Right lobe of liver (tissue), 6 donors: ENCODE data around the gene AUH. TPM values are rescaled to one million over a fixed set of nuclear protein-coding genes. Genes with fewer than 3 reads are reported as not detected.

Source experiments
- ATAC-seq, 4 donors: fragments of 200-7000 bp; cut with Tn5 transposase; one replicate each; pipeline ENCODE4 v1.9.1; 2020; ENCODE audit warnings: mild to moderate bottlenecking in 4 of 4, moderate library complexity in 4 of 4
- DNase-seq, 3 donors: peaks; one replicate each; pipeline ENCODE4 v3.0.0-alpha.2; 2020
- H3K27ac ChIP-seq, 3 donors: fragments of 200-600 bp; one replicate each; pipeline ENCODE4 v1.8.0; 2022
- H3K27me3 ChIP-seq, 2 donors: fragments of 200-600 bp; one replicate each; pipeline ENCODE4 v1.8.0; 2022
- H3K36me3 ChIP-seq, 4 donors: fragments of 200-600 bp; sonication (generic) in 1 of 4; one replicate each; pipeline versions ENCODE4 v1.5.1 to v1.8.0; 2017 to 2022; ENCODE audit warnings: control low read depth in 1 of 4
- H3K4me1 ChIP-seq, 4 donors: fragments of 200-600 bp; sonication (generic) in 1 of 4; one replicate each; pipeline versions ENCODE4 v1.5.1 to v1.8.0; 2017 to 2022; ENCODE audit warnings: control low read depth in 1 of 4
- H3K4me3 ChIP-seq, 3 donors: fragments of 200-600 bp; one replicate each; pipeline ENCODE4 v1.8.0; 2022
- H3K9me3 ChIP-seq, 4 donors: fragments of 200-600 bp; sonication (generic) in 1 of 4; one replicate each; pipeline versions ENCODE4 v1.5.1 to v1.8.0; 2017 to 2022; ENCODE audit warnings: control low read depth in 1 of 4
- POLR2A ChIP-seq: fragments of 450-650 bp; IDR thresholded peaks from one replicate; pipeline ENCODE4 v1.6.1; 2017; ENCODE audit warnings: antibody characterized with exemption, mild to moderate bottlenecking
- WGBS: methylation state at CpG from one replicate; pipeline ENCODE4 v1.1.6; 2018; ENCODE audit warnings: low coverage, low lambda C conversion rate; ENCODE audit not compliant: insufficient coverage; ENCODE audit errors: missing lambda C conversion rate; 5-methylcytosine and 5-hydroxymethylcytosine counted together
- intact Hi-C, 2 donors: fragments of 100-400 bp; cut with DNase I; formaldehyde crosslinking; loops; one replicate each; pipeline versions ENCODE4 v1.11.2 to v1.14.1; 2022
- total RNA-seq, 6 experiments: library from RNA; depleted of rRNA in 2 of 6; stranded (reverse); fragments of >200 nt in 2 of 6; fragmentation: NEBNext Ultra II Directional in 3 of 6; extraction: Animal tissue kit (Norgen Biotek cat#: 25700) in 3 of 6; gene quantifications; one replicate each; pipeline versions ENCODE4 v1.1.0 to v1.2.4, GENCODE V29; 2016 to 2023
- TF ChIP-seq, protein P1 (sequence below), 4 donors: fragments of 200-600 bp in 3 of 4; fragments of 450-650 bp in 1 of 4; IDR thresholded peaks; one replicate each; pipeline versions ENCODE4 v1.5.1 to v1.8.0; 2016 to 2022; ENCODE audit warnings: antibody characterized with exemption in 4 of 4, mild to moderate bottlenecking in 2 of 4
- donor health status: DM: no; HTN: yes; CAD: no.
- donor health status: DM: no; HTN: no; CAD: no.
- donor health status: DM: no; HTN: no; CAD: no.
- donor health status: DM: no; HTN: yes; CAD: no.
- donor health status: DM: no; HTN: yes; CAD: no.

AUH gene
- total RNA-seq, 6 experiments from 2014 or later, result 12.0 to 22.4 (median 18.4) TPM

DNA sequence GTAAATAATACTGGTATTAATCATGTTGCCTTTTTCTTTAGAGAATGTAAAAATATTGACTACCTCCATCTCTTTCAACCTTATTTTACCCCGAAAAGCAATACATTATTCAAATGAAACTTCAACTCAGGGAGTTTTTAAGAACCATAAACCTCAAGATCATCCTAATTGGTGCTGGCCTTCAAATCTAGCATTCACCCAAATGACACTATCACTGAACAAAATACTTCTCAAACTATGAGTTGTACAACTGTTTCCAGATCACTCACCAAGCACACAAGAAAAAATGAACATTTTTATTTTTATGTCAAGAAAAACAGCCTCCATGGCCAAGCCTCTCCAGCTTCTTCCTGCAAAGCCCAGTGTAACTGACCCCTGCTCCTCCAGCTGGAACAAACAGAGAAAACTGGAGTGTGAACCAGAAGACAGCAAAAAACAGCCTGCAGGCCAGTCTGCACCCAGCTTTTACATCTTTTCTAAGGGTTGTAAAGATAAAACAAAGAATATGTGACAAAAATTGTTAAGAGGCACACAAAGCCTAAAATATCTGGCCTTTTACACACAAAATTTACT is 21.2 kb downstream of the AUH start:
- ATAC-seq (no peak), DNase-seq (no peak)
- WGBS, result 90% methylated on average over 1 of the region's 1 CpG
- no peaks in the 10 kb centered on the region for H3K27me3 ChIP-seq
- TF ChIP-seq, protein P1, sequence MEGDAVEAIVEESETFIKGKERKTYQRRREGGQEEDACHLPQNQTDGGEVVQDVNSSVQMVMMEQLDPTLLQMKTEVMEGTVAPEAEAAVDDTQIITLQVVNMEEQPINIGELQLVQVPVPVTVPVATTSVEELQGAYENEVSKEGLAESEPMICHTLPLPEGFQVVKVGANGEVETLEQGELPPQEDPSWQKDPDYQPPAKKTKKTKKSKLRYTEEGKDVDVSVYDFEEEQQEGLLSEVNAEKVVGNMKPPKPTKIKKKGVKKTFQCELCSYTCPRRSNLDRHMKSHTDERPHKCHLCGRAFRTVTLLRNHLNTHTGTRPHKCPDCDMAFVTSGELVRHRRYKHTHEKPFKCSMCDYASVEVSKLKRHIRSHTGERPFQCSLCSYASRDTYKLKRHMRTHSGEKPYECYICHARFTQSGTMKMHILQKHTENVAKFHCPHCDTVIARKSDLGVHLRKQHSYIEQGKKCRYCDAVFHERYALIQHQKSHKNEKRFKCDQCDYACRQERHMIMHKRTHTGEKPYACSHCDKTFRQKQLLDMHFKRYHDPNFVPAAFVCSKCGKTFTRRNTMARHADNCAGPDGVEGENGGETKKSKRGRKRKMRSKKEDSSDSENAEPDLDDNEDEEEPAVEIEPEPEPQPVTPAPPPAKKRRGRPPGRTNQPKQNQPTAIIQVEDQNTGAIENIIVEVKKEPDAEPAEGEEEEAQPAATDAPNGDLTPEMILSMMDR (IDR thresholded peaks at IDR 0.05), result no peak
- no peak for TF ChIP-seq POLR2A
- H3K27ac ChIP-seq, result no peak overlapping the region
- no peaks in the 10 kb centered on the region for H3K9me3 ChIP-seq
- no peaks in the 10 kb centered on the region for H3K36me3 ChIP-seq
- H3K4me3 ChIP-seq, result no peak overlapping the region
- intact Hi-C loops, result no loop called here
- peaks cover 0 to 7% (median 0%) of the 10 kb centered on the region in 4 donors for H3K4me1 ChIP-seq

DNA sequence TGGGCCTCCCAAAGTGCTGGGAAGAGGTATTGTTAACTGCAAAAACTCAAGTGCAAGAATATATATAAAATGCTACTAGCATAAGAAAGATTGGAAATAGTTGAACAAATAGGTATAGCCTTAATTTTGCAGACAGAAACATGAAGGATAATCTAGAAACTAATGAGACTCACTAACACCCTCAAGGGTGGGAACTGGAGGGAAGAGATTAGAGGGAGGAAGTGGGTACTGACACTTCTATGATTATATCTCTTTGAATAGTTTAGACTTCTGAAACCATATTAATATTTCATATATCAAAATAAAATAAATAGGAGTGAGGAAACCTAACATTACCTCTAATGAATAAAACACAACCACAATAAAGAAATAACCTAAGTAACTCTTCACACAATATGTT is 23.0 kb downstream of the AUH start:
- intact Hi-C loops, result no loop called here
- no peak overlapping the region for H3K27ac ChIP-seq
- H3K27me3 ChIP-seq, result no peaks in the 10 kb centered on the region
- DNase-seq (no peak), ATAC-seq (no peak)
- H3K4me3 ChIP-seq, result no peak overlapping the region
- H3K36me3 ChIP-seq, result no peaks in the 10 kb centered on the region
- TF ChIP-seq, protein P1 (IDR thresholded peaks at IDR 0.05), result no peak
- no peak for TF ChIP-seq POLR2A
- H3K9me3 ChIP-seq, result no peaks in the 10 kb centered on the region
- peaks cover 0 to 7% (median 0%) of the 10 kb centered on the region in 4 donors for H3K4me1 ChIP-seq

DNA sequence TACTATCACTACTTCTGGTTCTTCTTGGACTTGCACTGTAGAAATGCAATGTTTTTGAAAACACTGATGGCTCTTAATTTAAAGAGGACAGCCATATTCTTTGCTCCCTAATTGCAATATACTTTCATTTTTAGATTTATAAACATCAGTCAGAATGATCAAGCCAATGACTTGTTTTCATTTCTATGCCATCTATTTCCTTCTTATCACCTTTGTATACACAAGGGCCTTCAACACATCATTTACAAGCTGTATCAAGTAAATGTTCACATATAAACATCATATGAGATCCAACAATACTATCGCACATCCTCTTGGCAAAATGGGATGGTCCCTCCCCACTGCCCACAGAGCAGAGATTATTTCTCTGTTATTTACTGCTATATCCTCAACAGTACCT is 24.9 kb downstream of the AUH start:
- WGBS, result 71% methylated on average over 1 of the region's 1 CpG
- TF ChIP-seq, protein P1 (IDR thresholded peaks at IDR 0.05), result no peak
- TF ChIP-seq POLR2A, result no peak
- Histone ChIP-seq H3K36me3 (no peaks in the 10 kb centered on the region), H3K27me3 (no peaks in the 10 kb centered on the region), H3K9me3 (no peaks in the 10 kb centered on the region), H3K27ac (no peak overlapping the region), H3K4me1 (peaks cover 0 to 7% (median 0%) of the 10 kb centered on the region in 4 donors), H3K4me3 (no peak overlapping the region)
- intact Hi-C loops, result no loop called here
- no peak for ATAC-seq
- DNase-seq, result no peak

GRCh38 chr9:91334053-91334452 is 27.7 kb downstream of the AUH start:
- H3K4me1 ChIP-seq, result no peaks in the 10 kb centered on the region
- intact Hi-C loops, result no loop called here
- no peaks in the 10 kb centered on the region for H3K36me3 ChIP-seq
- H3K27me3 ChIP-seq, result no peaks in the 10 kb centered on the region
- TF ChIP-seq POLR2A, result no peak
- TF ChIP-seq, protein P1 (IDR thresholded peaks at IDR 0.05), result no peak
- no peak overlapping the region for H3K27ac ChIP-seq
- 100% methylated on average over 3 of the region's 4 CpGs for WGBS
- ATAC-seq (no peak), DNase-seq (no peak)
- no peaks in the 10 kb centered on the region for H3K9me3 ChIP-seq
- H3K4me3 ChIP-seq, result no peak overlapping the region

DNA sequence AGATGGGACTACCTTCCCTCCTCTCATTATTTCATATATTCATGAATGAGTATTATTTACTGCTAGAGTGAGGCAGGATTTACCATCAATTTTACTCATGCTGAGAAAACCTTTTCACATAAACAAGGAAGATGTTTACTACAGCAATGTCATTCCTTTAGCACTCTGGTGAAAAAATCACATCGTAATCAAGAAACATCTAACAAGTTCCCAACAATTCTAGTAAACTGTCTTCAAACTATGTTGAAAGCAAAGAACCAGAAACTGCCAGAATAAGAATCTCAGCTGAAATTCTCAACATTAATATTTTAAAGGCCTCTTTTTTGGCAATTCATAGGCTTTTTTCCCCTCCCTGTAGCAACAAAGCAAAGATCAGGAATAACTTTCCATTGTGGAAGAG is 28.2 kb downstream of the AUH start:
- Histone ChIP-seq H3K36me3 (no peaks in the 10 kb centered on the region), H3K9me3 (no peaks in the 10 kb centered on the region), H3K4me1 (no peaks in the 10 kb centered on the region), H3K4me3 (no peak overlapping the region), H3K27ac (no peak overlapping the region), H3K27me3 (no peaks in the 10 kb centered on the region)
- WGBS, result 82% methylated on average over 1 of the region's 1 CpG
- ATAC-seq, result no peak
- DNase-seq, result no peak
- intact Hi-C loops, result no loop called here
- TF ChIP-seq POLR2A, result no peak
- TF ChIP-seq, protein P1 (IDR thresholded peaks at IDR 0.05), result no peak
